Stimulated activated effector memory CD8-positive, alpha-beta T cell treated with anti-CD3 and anti-CD28 coated beads, Interleukin-12 subunit alpha, Interleukin-12 subunit beta, amount 100 ng/mL, for 72 hours (primary cell): Measurements from ENCODE around the gene MPPED2.

ENCODE experiments used
- ATAC-seq: fragments of 150-1000 bp; cut with Tn5 transposase; 2 replicates; pipeline ENCODE4 v1.10.0; 2021
- DNase-seq, 2 donors: peaks; one replicate each; pipeline ENCODE4 v3.0.0; 2021 to 2022; ENCODE audit warnings: low spot score in 2 of 2
- H3K27ac Mint-ChIP-seq: one replicate; pipeline ENCODE4 v1.8.0; 2022; ENCODE audit warnings: mild to moderate bottlenecking, mixed read lengths
- H3K36me3 Mint-ChIP-seq: one replicate; pipeline ENCODE4 v1.8.0; 2022; ENCODE audit warnings: mild to moderate bottlenecking, mixed read lengths
- H3K4me1 Mint-ChIP-seq: one replicate; pipeline ENCODE4 v1.8.0; 2022; ENCODE audit warnings: mixed read lengths
- H3K4me3 Mint-ChIP-seq: one replicate; pipeline ENCODE4 v1.8.0; 2022; ENCODE audit warnings: mild to moderate bottlenecking, mixed read lengths
- H3K9me3 Mint-ChIP-seq: one replicate; pipeline ENCODE4 v1.8.0; 2022; ENCODE audit warnings: mixed read lengths

MPPED2 gene

GRCh38 chr11:30446520-30446919 lies 139.6 kb downstream of the MPPED2 start:
- DNase-seq (no peak), ATAC-seq (no peak)
- Mint-ChIP-seq H3K27ac (no peak overlapping the region), H3K4me1 (no peaks in the 10 kb centered on the region), H3K9me3 (no peaks in the 10 kb centered on the region), H3K4me3 (no peak overlapping the region), H3K36me3 (no peaks in the 10 kb centered on the region)

GRCh38 chr11:30445056-30445455 lies 141.1 kb downstream of the MPPED2 start:
- Mint-ChIP-seq H3K4me3 (no peak overlapping the region), H3K4me1 (no peaks in the 10 kb centered on the region), H3K27ac (no peak overlapping the region), H3K9me3 (no peaks in the 10 kb centered on the region), H3K36me3 (no peaks in the 10 kb centered on the region)
- DNase-seq (no peak), ATAC-seq (no peak)

GRCh38 chr11:30440510-30440909 lies 145.6 kb downstream of the MPPED2 start:
- DNase-seq (no peak), ATAC-seq (no peak)
- no peaks in the 10 kb centered on the region for H3K9me3 Mint-ChIP-seq
- H3K4me1 Mint-ChIP-seq = no peaks in the 10 kb centered on the region
- H3K4me3 Mint-ChIP-seq = no peak overlapping the region
- no peaks in the 10 kb centered on the region for H3K36me3 Mint-ChIP-seq
- no peak overlapping the region for H3K27ac Mint-ChIP-seq

- Mint-ChIP-seq H3K4me3 (no peak overlapping the region), H3K36me3 (no peaks in the 10 kb centered on the region), H3K27ac (no peak overlapping the region), H3K4me1 (no peaks in the 10 kb centered on the region), H3K9me3 (no peaks in the 10 kb centered on the region)
- DNase-seq (no peak), ATAC-seq (no peak)
These were observed 149.4 kb downstream of the MPPED2 start for GRCh38 chr11:30436801-30437200.

DNA sequence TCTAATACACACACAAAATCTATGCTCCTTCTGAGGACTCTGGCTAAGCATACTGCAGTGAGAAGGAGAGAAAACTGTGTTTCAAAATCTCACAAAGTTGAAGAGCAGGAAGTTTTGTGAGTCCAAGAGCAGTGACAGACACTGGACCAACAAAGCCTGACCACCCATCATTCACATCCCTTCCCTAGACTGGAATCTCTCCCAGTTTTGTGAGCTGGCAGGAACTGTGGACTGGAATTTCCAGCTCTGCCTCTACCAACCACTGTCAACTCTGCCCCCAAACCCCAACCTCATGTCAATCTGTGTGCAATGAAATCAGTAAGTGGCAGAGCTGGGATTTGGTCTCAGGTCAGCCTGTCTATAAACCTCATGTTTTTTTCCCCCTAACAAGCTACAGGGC lies 150.7 kb downstream of the MPPED2 start:
- ATAC-seq = no peak
- H3K4me3 Mint-ChIP-seq = no peak overlapping the region
- no peaks in the 10 kb centered on the region for H3K4me1 Mint-ChIP-seq
- no peak for DNase-seq
- H3K27ac Mint-ChIP-seq = no peak overlapping the region
- H3K36me3 Mint-ChIP-seq = no peaks in the 10 kb centered on the region
- H3K9me3 Mint-ChIP-seq = no peaks in the 10 kb centered on the region

GRCh38 chr11:30434901-30435300 lies 151.3 kb downstream of the MPPED2 start:
- no peak overlapping the region for H3K4me3 Mint-ChIP-seq
- DNase-seq (no peak), ATAC-seq (no peak)
- H3K9me3 Mint-ChIP-seq = no peaks in the 10 kb centered on the region
- no peaks in the 10 kb centered on the region for H3K36me3 Mint-ChIP-seq
- no peak overlapping the region for H3K27ac Mint-ChIP-seq
- no peaks in the 10 kb centered on the region for H3K4me1 Mint-ChIP-seq

DNA sequence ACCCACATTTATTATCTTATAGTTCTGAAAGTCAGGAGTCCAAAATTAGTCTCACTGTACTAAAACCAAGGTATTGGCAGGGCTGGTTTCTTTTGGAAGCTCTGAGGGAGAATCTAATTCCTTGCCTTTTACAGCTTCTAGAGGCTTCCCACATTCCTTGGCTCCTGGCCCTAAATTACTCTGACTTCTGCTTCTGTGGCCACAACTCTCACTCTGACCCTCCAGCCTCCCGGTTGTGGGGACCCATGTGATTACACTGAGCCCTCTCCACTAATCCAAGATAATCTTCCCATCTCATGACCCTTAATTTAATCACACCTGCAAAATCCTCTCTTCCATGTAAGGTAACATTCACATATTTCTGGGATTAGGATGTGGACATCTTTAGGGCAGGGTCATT lies 152.3 kb downstream of the MPPED2 start:
- H3K27ac Mint-ChIP-seq = no peak overlapping the region
- H3K4me1 Mint-ChIP-seq = no peaks in the 10 kb centered on the region

GRCh38 chr11:30432716-30433115 lies 153.4 kb downstream of the MPPED2 start:
- H3K4me1 Mint-ChIP-seq = no peaks in the 10 kb centered on the region
- no peaks in the 10 kb centered on the region for H3K36me3 Mint-ChIP-seq
- ATAC-seq (no peak), DNase-seq (no peak)
- no peak overlapping the region for H3K27ac Mint-ChIP-seq
- no peaks in the 10 kb centered on the region for H3K9me3 Mint-ChIP-seq
- H3K4me3 Mint-ChIP-seq = no peak overlapping the region

More for the DNA sequence above, 152.3 kb downstream of the MPPED2 start:
- Mint-ChIP-seq H3K4me3 (no peak overlapping the region), H3K36me3 (no peaks in the 10 kb centered on the region), H3K9me3 (no peaks in the 10 kb centered on the region)
- no peak for DNase-seq
- ATAC-seq = no peak

DNA sequence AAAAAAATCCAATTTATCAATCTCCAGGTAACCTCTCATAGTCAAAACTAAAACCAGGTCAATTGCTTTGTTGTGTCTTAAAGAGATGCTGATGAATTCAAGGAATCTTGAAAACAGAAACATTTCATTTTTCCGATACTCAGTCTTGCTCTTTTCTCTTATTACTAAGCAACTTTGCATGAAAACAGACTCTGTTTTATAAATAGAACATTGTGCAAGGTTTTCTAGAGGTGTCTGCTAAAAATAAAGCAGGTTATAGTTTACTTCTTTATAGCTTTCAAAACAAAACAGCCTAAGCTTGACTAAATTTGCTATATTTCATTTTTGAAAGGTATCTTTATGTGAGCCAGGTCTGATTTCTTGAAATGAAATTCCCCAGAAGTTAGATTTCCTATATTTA lies 154.0 kb downstream of the MPPED2 start:
- H3K36me3 Mint-ChIP-seq = no peaks in the 10 kb centered on the region
- no peaks in the 10 kb centered on the region for H3K4me1 Mint-ChIP-seq
- DNase-seq (no peak), ATAC-seq (no peak)
- no peaks in the 10 kb centered on the region for H3K9me3 Mint-ChIP-seq
- H3K27ac Mint-ChIP-seq = no peak overlapping the region
- no peak overlapping the region for H3K4me3 Mint-ChIP-seq

- H3K9me3 Mint-ChIP-seq = no peaks in the 10 kb centered on the region
- no peak overlapping the region for H3K4me3 Mint-ChIP-seq
- no peak for DNase-seq
- no peak overlapping the region for H3K27ac Mint-ChIP-seq
- peak; percentile 52 for ATAC-seq
- no peaks in the 10 kb centered on the region for H3K36me3 Mint-ChIP-seq
- H3K4me1 Mint-ChIP-seq = no peaks in the 10 kb centered on the region
These were observed 154.9 kb downstream of the MPPED2 start for GRCh38 chr11:30431127-30431814.

DNA sequence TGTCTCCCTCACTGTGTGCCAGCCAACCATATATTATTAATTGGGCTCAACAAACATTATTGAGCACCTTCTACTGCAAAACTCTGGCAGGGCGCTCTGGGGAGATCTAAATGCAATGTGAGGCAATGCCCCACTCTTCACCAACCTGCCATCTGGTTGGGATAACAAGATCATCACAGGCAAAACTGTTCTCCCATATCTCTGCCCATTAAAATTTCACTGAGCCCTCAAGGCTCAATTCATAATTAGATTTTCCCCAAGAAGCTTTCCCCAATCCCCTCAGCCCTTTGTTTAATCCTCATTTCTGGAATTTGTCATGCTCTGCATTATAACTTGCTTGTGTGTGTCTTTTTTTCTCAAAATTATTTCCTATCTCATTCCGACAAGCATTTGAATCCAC lies 156.6 kb downstream of the MPPED2 start:
- ATAC-seq (no peak), DNase-seq (no peak)
- Mint-ChIP-seq H3K4me3 (no peak overlapping the region), H3K27ac (no peak overlapping the region), H3K4me1 (no peaks in the 10 kb centered on the region), H3K36me3 (no peaks in the 10 kb centered on the region), H3K9me3 (no peaks in the 10 kb centered on the region)

- ATAC-seq (no peak), DNase-seq (no peak)
- H3K4me1 Mint-ChIP-seq = no peaks in the 10 kb centered on the region
- no peaks in the 10 kb centered on the region for H3K9me3 Mint-ChIP-seq
- no peaks in the 10 kb centered on the region for H3K36me3 Mint-ChIP-seq
- no peak overlapping the region for H3K27ac Mint-ChIP-seq
- no peak overlapping the region for H3K4me3 Mint-ChIP-seq
These were observed 159.4 kb downstream of the MPPED2 start for GRCh38 chr11:30426781-30427180.

DNA sequence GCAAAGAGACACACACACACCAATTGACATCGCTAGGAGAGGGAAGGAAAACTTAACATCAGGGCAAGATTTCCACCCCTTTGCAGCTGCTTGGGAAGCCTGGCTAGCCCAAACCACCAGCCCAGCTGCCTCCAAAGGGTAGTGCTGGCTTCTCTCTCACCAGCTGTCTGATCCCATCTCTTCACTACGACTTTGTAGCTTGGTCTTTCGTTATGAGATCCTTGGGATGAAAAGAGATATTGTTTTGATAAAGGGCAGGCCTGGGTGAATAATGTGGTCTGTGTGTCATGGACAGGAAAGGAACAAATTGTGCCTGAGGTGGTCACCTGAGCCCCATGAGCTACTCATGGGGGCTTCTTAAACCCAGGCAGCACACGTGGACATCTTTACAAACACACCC lies 161.3 kb downstream of the MPPED2 start:
- H3K36me3 Mint-ChIP-seq = no peaks in the 10 kb centered on the region
- DNase-seq = no peak

GRCh38 chr11:30424321-30424720 lies 161.8 kb downstream of the MPPED2 start:
- Mint-ChIP-seq H3K4me3 (no peak overlapping the region), H3K36me3 (no peaks in the 10 kb centered on the region), H3K4me1 (no peaks in the 10 kb centered on the region), H3K9me3 (no peaks in the 10 kb centered on the region), H3K27ac (no peak overlapping the region)
- ATAC-seq = no peak
- DNase-seq = no peak

More for the DNA sequence above, 161.3 kb downstream of the MPPED2 start:
- no peak overlapping the region for H3K27ac Mint-ChIP-seq
- no peaks in the 10 kb centered on the region for H3K4me1 Mint-ChIP-seq
- H3K4me3 Mint-ChIP-seq = no peak overlapping the region
- no peak for ATAC-seq
- no peaks in the 10 kb centered on the region for H3K9me3 Mint-ChIP-seq

DNA sequence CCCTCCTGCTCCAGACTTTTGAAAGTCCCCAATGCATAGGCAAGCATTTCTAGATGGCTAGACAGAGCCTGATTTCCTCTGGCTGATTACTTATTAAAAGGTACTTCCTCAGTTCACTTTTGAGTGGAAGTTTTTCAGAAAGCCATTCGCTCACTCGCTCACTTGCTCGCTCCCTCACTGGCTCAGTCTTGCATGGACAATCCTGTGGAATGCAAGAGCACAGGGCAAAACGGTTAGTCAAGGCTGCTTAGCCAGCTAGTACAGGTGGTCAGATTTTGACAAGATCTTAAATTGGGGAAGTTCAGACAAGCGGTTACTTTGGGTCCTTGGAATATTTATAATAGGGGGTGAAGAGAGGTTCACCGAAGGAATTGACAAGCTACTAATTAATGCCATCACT lies 162.3 kb downstream of the MPPED2 start:
- H3K9me3 Mint-ChIP-seq = no peaks in the 10 kb centered on the region
- H3K36me3 Mint-ChIP-seq = no peaks in the 10 kb centered on the region
- H3K27ac Mint-ChIP-seq = no peak overlapping the region
- DNase-seq (no peak), ATAC-seq (no peak)
- no peak overlapping the region for H3K4me3 Mint-ChIP-seq
- H3K4me1 Mint-ChIP-seq = no peaks in the 10 kb centered on the region

GRCh38 chr11:30423279-30423648 lies 162.9 kb downstream of the MPPED2 start:
- Mint-ChIP-seq H3K9me3 (no peaks in the 10 kb centered on the region), H3K4me3 (no peak overlapping the region)
- ATAC-seq = no peak

More at GRCh38 chr11:30423279-30423648, 162.9 kb downstream of the MPPED2 start:
- Mint-ChIP-seq H3K27ac (no peak overlapping the region), H3K36me3 (no peaks in the 10 kb centered on the region), H3K4me1 (no peaks in the 10 kb centered on the region)
- DNase-seq = no peak
